RKO (cell line): ENCODE measurements around the gene PAF1.

Experiments used
- DNase-seq: peaks from one replicate; pipeline ENCODE4 v3.0.0-alpha.2; 2016; ENCODE audit warnings: low spot score

Gene PAF1

DNA sequence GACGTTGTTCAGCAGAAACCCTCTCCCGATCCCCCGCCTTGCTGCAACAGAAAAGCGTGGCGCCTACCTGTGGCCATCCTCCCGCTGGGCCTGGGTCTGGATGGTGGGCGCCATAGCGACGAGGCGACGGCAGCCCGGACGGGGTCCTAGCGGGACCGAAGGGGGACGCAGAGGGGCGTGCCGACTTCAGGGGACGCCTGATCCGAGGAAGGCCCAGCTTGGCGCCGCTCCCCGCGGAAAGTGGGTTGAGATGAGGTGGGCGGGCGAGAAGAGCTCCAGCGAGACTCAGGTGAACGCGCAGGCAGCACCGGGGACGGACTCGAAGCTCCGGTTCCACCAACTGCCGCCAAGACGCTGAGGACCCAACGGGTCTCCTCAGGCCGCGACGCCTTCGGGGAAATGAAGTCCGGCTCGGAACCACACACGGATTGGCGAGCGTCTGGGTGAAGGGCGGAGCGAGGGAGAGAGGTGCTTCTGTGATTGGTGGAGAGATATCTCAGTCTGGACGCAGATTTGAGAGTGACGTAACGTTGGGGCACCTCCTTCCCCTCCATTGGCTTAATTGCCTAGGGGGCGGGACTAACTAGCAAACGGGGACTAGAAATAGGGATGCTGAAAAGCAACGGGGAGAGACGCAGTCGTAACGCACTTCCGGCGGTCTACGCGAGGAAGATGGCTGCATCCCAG lies at the start of gene PAF1, which contains the start of gene MED29:
Gene PAF1, minus strand, starts transcription at position 356 of the 687 bp plus-strand sequence. Its CDS starts 242 bp downstream, at position 114.
Gene MED29, plus strand, starts transcription at position 628 of the 687 bp plus-strand sequence. Its CDS starts 45 bp downstream, at position 673.
- peak; percentile 100 for DNase-seq

DNA sequence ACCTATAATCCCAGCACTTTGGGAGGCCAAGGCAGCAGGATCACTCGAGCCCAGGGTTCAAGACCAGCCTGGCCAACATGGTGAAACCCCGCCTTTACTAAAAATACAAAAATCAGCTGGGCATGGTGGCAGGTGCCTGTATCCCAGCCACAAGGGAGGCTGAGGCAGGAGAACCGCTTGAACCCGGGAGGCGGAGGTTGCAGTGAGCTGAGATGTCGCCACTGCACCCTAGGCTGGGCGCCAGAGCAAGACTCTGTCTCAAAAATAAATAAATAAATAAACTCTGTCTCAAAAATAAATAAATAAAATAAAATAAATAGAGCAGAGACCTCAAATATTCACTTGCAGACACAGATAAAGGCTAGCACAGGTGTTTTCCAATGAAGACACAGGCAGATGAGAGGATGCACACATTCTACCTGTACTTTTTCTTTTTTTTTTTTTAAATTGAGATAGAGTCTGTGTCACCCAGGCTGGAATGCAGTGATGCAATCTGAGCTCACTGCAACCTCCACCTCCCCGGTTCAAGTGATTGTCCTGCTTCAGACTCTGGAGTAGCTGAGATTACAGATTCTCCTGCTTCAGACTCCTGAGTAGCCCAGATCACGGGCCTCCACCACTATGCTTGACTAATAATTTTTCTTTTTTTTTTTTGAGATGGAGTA lies 47.5 kb upstream of the PAF1 start:
- peak; percentile 53 for DNase-seq

DNA sequence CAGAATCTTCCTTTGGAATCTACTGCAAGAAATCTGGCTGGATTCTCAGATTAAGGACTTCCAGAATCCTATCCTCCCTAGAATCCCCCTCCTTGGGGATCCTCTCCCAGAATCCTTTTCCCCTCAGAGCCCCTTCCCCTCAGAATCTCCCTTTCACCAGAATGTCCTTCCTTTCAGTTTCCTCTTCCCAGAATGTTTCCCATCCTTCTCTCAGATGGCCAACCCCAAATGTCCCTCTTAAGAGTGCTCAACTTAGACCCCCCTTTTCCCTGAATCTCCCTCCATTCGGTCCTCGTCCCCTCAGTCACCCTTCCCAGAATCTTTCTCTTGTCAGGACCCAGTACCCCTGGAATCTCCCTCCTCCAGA lies 45.4 kb upstream of the PAF1 start:
- DNase-seq: peak; percentile 20

DNA sequence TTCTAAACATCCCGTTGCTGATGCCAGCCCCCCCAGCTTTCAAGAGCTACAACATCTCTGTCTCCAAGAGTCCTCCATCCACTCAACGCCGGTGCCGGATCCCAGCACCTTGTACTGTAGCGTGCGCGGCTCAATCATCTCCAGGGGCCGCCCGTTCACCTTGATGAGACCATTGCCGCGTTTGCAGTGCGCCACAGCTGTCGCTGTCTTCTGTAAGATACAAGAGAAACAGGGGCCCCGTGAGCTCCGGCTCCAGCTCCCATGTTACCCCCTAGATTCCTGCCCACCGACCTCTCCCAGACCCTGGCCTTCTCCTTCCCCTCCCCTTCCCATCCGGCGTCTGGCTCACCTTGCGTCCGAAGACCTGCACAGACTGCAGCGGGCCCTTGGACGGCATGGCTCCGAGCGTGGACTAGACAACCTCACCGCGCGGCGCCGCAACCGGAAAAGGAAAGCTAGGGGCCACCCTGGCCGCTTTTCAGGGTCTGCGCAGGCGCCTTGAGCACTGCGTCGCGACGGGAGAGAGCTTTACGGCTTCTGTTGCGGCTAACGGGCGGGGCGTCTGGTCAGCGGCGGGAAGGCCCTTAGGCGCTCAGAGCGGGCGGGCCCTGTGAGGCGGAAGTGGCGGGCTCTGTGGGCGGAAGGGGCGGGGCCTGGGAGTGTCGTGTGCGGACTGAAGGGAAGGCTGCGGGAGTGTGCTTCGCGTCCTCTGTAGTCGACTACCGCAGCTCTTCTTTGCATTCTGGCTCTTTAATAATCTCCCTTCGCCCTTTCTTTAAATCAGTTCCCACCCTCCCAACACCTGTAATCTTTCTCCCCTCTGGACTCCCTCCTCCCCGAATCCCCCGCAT lies 44.8 kb upstream of the PAF1 start, which contains the start of gene RPS16:
Gene RPS16, minus strand, starts transcription at position 451 of the 851 bp plus-strand sequence. Its CDS starts 54 bp downstream, at position 397.
- DNase-seq: peak; percentile 98

DNA sequence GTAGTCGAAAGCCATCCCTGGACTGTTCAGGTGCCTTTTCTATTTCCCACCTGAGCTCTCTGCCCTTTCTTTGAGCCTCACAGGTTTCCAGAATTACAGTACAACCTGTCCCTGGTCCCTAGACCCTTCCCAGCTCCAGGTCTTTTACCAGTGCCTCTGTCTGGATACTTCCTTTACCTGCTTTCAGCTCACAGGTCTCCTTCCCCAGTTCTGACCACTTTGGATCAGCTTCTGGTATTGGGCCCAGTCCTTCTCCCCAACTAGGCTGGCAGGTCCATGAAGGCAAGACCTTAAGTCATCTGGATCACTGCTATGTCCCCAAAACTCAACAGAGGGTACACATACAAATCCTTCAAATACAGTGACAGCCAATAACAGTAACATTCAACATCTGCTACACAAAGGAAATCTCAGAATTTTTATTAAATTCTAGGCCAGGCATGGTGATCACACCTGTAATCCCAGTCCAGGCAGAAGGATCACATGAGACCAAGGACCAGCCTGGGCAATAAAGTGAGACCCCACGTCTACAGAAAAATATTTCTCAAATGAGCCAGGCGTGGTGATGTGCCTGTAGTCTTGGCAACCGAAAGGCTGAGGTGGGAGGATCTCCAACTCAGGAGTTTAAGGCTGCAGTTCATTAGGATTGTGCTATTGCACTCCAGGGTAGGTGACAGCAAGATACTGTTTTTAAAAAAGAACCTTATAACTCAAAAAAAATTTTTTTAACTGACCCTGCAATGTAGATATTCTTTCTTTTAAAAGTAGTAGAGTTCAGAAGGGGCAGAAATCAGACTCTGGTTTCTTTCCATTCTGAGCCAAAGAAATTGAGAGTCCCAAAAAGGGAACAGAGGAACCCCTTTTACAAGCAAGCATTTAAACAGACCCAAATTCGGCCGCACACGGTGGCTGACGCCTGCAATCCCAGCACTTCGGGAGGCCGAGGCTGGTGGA lies 43.5 kb upstream of the PAF1 start:
- peak; percentile 69 for DNase-seq

DNA sequence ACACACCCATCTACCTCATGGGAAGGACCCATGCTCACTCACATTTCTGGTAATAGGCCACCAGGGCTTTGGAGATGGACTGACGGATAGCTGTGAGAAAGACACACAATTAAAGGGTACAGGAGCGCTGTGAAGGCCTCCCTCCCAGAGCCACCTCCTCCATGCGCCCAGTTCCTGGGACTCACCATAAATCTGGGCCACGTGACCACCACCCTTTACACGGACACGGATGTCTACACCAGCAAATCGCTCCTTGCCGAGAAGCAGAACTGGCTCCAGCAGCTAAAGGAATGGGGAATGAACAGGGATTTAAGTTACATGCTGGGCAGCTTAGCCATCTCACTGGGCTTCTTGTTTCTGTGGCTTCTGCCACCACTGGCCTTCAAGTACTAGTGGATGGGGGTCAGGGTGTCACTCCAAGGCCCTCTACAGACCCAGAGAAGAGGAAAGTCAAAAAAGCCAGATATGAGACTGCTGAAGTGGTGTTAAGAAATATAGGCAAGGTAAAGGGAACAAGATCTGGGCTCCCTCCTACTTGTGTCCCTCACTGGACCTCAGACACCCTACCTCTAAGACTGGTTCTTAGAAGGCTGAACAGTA lies 42.7 kb upstream of the PAF1 start:
- no peak for DNase-seq

DNA sequence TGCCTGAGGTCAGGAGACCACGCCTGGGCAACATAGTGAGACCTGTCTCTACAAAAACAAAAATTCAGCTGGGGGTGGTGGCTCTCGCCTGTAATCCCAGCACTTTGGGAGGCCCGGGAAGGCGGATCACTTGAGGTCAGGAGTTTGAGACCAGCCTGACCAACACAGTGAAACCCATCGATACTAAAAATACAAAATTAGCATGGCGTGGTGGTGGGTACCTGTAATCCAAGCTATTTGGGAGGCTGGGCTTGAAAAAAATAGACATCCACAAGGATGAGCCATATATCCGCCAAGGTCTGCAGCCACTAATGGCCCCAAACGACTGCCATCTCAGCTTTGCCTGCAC lies 41.7 kb upstream of the PAF1 start:
- peak; percentile 20 for DNase-seq

DNA sequence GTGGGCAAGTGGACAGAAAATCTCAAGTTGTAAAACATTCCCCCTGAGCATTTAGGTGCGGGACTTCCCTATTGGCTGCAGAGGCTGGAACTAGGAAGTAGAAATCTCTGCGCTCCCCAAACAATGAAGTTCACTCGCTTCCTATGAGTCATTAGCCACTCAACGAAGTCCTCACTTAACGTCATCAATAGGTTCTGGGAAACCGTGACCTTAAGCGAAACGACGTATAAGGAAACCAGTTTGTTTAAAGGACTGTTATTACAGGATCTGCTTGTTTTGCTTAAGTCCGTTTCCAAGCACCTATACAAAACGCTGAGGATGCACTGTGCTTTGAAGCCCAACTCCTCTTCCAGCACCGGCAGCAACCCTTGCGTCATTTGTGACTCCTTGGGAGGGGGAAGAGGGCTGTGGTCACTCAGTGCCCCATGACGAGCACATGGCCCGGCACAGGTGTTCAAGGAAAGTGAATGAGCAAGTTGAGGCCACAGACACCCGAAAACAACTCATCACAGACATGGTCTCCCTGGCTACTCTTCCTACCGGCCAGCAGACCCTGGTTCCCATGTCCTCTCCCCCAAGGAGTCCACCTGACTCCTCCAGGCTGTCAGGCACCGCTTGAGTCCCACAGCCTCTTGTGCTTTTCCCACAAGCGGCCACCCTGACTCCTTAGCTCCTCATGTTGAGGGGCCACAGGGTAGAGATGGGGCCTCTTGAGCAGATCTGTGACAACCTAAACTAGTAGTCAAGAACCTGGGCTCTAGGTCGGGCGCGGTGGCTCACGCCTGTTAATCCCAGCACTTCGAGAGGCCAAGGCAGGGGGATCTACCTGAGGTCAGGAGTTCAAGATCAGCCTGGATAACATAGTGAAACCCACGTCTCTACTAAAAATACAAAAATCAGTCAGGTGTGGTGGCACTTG lies 40.0 kb upstream of the PAF1 start:
- peak; percentile 98 for DNase-seq

DNA sequence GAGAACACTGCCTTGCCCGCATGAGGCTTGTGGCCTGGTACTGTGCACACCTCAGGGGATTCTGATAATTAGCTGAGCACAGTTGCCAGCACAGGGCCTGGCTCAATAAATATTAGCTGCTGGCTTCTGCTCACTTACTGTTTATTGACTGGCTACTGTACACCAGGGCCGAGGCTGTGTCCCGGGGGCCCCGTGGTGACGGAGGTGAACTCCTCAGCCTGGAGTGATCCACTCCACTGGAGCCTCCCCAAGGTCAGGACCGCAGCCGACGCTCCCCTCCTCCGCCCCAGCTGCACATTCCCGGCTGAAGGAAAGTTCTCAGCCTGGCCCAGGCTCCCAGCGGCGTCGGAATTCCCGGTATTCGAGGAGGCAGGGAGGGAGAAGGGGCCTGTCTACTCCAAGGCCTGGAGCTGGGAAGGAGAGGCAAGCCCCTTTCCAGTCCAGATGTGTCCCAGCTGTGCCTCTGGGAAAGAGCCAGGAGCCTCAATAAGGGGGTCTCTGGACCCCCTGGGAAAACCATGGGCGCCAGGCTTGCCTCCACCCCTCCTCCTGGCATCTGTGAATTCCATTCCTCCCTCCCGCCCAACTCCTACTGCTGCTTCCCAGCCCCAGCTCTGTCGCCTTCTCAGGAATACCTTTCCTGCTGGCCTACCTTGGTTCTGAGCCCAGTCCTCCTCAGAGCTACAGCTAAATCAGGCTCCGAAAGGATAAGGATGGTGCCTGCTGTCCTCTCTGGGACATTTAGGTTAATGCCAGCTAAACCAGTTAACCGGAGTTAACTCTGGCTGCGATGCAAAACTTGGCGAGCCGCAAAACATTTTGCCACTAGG lies 37.6 kb upstream of the PAF1 start:
- DNase-seq: no peak

DNA sequence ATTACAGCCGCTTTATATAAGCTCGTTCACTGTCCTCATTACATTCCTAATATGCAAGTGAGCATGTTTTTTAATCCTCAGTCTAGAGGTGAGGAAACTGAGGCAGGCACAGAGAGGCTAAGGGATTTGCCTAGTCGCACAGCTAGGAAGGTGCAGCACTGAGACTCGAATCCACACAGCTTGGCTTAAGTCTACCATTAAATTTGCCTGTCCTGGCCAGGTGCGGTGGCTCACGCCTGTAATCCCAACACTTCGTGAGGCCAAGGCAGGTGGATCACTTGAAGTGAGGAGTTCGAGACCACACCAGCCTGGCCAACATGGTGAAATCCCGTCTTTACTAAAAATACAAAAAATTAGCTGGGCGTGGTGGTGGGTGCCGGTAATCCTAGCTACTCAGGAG lies 36.8 kb upstream of the PAF1 start:
- DNase-seq: no peak

DNA sequence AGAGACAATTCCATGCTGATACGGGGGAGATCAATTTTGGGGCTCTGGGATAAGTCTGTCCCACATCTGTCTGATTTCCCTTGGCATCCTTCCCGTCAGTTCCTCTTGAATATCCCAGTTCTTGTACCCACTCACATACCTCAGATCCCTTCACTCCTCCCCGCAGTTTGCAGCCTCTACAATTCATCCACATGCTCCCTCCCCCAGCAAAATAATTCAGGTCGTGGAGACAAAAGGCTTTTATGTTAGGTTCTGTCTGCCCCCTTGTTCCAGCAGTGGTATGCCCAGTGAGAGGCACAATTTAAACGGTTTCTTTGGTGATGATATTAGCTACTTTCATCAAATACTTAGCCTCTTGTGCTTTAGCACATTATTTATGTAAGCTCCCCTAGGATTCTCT lies 35.3 kb upstream of the PAF1 start:
- no peak for DNase-seq

DNA sequence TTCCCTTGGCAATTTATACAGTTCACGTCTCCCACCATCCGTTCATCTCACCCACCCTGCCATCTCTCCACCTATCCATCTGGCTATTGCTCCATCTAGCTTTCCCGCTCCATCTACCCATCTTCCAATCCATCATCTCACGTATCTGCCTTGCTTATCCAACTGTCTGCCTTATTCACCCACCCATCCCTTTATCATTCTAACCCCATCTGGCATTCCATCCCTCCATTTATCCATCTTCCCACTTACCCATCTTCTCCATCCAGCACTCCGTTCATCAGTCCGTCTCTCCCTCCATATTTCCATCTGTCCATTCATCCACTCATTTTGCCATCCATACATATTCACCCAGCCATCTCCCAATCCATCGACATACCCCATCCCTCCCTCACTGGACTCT lies 34.8 kb upstream of the PAF1 start:
- DNase-seq: no peak

DNA sequence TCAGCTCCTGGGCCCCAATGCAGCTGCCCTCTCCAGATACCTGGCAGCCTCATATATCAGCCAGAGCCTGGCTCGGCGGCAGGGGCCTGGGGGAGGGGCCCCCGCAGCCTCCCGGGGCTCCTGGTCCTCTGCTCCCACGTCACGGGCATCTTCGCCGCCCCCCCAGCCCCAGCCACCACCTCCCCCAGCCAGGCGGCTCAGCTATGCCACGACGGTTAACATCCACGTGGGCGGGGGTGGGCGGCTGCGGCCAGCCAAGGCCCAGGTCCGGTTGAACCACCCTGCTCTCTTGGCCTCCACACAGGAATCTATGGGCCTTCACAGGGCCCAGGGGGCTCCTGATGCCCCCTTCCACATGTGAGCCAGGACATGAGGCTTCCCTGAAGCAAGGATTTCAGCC lies 34.0 kb upstream of the PAF1 start:
- DNase-seq: no peak

DNA sequence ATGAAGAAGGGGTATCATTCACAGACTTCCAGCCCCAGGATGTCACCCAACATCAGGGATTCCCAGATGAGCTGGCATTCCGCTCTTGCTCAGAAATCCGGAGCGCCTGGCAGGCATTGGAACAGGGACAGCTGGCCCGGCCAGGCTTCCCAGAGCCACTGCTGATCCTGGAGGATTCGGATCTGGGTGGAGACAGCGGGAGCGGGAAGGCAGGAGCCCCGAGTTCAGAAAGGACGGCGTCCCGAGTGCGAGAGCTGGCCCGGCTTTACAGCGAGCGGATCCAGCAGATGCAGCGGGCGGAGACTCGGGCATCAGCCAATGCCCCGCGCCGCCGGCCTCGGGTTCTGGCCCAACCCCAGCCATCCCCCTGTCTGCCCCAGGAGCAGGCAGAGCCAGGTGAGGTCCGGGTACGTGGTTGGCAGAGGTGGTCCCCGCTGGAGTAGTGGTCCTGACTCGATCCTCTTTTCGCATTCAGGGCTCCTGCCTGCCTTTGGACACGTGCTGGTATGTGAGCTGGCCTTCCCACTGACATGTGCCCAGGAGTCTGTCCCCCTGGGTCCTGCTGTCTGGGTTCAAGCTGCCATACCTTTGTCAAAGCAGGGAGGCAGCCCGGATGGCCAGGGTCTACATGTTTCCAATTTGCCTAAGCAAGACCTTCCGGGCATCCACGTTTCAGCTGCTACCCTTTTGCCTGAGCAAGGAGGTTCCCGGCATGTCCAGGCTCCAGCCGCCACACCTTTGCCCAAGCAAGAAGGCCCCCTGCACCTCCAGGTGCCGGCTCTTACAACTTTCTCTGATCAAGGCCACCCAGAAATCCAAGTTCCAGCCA lies 32.6 kb upstream of the PAF1 start:
- DNase-seq: no peak

DNA sequence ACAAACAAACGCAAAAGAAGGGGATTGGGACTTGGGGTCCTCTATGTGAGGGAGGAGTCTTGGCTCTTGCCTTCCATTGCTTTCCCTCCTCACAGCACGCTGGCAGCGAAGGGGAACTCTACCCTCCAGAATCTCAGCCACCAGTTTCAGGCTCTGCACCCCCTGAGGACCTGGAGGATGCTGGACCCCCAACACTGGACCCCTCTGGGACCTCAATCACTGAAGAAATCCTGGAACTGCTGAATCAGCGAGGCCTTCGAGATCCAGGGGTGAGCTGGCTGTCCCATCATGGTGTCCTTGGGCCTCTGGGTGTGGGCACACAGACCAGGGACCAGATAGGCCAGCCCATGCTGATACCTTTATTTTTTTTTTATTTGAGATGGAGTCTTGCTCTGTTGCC lies 31.1 kb upstream of the PAF1 start:
- DNase-seq: no peak

DNA sequence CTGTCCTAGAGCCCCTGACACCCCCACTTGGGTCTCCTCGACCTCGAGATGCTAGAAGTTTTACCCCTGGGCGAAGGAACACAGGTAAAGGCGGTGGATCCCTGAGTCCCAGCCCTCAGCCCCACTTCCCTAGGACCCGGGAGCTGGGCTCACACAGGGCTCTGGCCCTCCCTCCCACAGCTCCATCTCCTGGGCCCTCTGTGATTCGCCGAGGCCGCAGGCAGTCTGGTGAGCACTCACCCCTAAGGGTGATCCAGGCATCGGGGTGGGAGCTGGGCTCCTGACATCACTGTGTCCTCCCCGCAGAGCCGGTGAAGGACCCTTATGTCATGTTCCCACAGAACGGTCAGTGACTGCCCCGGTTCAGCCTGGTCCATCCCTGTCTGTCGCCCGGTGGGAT lies 29.9 kb upstream of the PAF1 start:
- DNase-seq: no peak

DNA sequence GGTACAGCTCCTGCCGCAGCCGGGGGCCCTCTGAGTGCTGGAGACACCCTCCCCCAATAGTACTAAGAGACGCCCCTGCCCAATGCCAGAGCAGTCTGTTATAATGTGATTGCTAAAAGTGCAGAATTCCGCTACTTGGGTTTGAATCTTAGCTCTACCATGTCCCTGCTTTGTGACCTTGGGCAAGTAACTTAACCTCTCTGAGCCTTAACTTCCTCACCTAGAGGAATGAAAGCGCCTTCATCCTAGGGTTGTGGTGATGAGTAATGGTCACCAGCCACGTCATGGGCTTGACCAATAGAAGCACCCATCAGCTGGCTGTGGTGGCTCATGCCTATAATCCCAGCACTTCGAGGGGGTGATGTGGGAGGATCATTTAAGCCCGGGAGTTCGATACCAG lies 28.1 kb upstream of the PAF1 start:
- peak; percentile 55 for DNase-seq

DNA sequence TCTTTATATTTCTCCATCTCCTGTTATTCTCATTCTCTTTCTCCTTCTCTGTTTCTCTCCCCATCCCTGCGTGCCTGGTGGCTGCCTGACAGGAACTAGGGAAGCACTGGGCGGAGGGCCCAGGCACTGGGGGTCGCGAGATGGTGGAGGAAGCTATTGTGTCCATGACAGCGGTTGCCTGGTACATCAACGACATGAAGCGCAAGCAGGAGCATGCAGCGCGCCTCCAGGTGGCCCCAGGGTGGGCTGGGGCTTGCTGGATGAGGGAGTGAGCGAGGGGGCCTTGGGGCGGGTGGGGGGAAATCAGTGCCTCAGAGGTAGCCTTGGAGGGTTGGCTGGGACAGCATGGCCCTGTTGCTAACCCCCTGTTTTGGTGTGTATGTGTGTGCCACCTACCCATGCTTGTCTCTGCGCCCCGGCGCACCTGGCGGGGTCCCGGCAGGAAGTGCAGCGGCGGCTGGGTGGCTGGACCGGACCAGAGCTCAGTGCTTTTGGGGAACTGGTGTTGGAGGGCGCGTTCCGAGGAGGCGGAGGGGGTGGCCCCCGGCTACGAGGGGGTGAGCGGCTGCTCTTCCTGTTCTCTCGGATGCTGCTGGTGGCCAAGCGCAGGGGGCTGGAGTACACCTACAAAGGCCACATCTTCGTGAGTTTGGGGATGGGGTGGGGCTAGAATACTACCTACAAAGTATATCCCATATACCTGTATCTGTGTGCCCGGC lies 26.7 kb upstream of the PAF1 start:
- DNase-seq: no peak
